NCI-H2107 treated with DMSO at 0.1 percent for 48 hours (cell line): ENCODE results near the gene SYT14.
"Not testable (repeated sequence)": the region's sequence is repeated elsewhere in the genome, so short reads cannot be mapped to it uniquely, and the experiment has no call there.

Experiments
- DNase-seq: peaks from one replicate; lab custom pipeline; 2025; ENCODE audit not compliant: unreplicated experiment; lab: John Stamatoyannopoulos, UW

The SYT14 gene

GRCh38 chr1:209937996-209938959, at the start of gene SYT14:
Gene SYT14, plus strand, starts transcription at chr1:209938217. Its CDS starts 48 bp downstream, at chr1:209938265.
- peak; percentile 83 for DNase-seq

GRCh38 chr1:209888291-209889076, 49.5 kb upstream of the SYT14 start:
- DNase-seq: not testable (repeated sequence)

GRCh38 chr1:209889077-209889418, 49.0 kb upstream of the SYT14 start:
- DNase-seq: no peak

- no peak for DNase-seq
Observed at GRCh38 chr1:209890641-209891330, 47.2 kb upstream of the SYT14 start.

DNA sequence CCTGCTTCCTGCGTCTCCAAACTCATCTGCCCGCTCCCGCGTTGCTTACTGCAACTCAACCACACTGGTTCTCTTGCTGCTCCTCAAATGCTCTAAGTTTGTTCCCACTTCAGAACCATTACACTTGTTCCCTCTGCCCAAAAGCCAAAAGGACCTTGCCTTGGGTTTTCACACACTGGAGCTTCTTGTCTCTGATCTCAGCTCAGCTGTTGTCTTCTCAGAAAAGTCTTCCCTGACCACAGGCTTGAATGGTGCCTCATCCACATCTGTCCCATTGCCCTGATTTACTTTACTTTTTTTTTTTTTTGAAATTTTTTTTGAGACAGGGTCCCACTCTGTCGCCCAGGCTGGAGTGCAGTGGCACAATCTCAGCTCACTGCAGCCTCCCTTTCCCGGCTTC, 44.3 kb upstream of the SYT14 start:
- no peak for DNase-seq

DNA sequence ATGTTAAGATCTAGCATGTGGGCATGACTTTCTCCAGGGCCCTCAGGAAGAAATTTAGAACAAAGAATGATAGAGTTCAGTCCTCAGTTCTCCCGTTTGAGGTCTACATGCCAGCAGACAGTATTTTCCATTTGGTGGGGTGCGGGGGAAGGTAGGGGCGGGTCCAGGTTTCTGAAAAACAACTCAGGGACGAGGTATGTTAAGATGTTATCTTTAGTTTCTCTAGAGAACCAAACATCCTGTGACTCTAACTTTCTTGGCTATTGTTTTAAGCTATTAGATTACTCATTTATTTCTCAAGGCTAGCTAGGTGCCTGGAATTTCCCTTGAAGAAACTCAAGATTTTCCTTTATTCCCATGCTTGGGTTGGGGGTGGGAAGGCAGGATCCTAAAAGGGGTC, 42.3 kb upstream of the SYT14 start:
- DNase-seq: no peak

DNA sequence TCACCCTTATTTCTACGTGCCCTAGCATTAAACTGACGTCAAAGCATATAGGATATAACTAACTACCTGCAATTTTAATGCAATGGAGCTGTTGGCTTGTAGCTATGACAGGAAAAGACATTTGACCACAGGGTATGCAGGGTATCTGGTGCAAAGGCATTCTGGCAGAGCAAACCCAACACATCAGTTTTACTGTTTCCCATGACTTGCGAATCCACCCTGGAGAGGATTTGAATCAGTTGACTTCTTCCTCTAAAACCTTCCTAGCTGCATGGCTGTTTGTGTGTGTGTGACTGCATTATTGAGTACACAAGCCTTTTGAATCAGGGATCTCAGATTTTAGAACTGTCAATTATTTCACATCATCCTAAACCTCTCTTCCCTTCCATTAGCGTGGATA, 41.7 kb upstream of the SYT14 start:
- DNase-seq: no peak

DNA sequence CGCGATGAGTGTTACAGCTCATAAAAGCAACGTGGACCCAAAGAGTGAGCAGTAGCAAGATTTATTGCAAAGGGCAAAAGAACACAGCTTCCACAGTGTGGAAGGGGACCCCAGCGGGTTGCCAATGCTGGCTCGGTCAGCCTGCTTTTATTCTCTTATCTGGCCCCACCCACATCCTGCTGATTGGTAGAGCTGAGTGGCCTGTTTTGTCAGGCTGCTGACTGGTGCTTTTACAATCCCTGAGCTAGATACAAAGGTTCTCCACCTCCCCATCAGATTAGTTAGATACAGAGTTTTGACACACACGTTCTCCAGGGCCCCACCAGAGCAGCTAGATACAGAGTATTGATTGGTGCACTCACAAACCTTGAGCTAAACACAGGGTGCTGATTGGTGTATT, 39.7 kb upstream of the SYT14 start:
- not testable (repeated sequence) for DNase-seq

GRCh38 chr1:209898851-209899250, 39.2 kb upstream of the SYT14 start:
- DNase-seq: not testable (repeated sequence)

DNA sequence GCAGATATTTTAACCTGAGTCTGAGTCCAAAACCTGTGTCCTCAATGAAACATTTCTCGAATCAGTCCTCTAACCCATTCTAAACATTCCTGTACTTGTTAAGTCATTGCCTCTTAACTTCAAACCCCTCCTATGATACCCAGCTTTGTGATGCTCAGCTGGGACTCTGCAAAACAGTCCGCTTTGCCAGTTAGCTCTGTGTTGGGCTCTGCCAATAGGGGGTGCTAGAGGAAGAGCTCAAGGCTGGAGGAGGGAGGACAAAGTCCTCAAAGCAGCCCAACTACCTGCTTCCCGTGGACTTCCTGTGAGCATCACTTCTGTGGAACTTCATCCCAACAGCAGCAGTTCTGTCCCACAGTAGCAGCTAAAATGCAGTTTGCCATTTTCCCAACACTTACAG, 38.1 kb upstream of the SYT14 start:
- no peak for DNase-seq

DNA sequence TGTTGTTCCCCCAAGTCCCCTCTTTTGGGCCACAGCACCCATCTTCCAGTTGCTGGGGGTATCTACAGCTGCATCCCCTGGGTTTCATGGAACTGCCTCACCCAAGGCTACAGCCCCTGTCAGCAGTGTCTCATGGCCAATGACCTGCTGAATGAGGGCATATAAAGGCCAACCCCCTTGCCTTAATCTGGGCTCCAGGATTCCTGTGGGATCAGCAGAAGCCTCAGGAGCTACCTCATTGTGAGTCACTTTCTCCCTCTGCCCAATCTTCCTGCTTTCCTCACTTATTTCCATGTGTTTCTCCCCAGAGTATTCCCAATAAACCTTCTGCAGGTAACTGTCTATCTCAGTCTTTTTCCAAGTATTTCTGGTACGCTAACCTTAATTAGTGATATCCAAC, 37.3 kb upstream of the SYT14 start:
- DNase-seq: no peak

- DNase-seq: no peak
Observed at GRCh38 chr1:209901211-209901610, 36.8 kb upstream of the SYT14 start.

- DNase-seq: not testable (repeated sequence)
Observed at GRCh38 chr1:209904774-209905173, 33.2 kb upstream of the SYT14 start.

DNA sequence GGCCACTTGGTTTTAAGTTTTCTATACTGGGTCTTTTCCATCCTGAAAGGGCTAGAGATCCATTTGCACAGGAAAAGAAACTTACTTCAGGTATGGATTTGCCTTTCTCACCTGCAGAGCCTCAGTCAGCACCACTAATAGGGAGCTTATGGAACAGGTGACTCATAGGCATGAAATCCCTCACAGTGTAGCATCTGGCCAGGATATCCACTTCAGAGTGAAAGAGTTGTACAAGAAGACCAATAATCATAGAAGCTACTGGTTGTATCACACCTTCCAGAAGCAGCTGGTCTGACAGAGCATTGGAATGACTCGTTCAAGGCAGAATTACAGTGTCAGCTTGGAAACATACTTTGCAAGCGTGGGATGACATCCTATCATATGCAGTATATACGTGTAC, 26.3 kb upstream of the SYT14 start:
- no peak for DNase-seq

DNA sequence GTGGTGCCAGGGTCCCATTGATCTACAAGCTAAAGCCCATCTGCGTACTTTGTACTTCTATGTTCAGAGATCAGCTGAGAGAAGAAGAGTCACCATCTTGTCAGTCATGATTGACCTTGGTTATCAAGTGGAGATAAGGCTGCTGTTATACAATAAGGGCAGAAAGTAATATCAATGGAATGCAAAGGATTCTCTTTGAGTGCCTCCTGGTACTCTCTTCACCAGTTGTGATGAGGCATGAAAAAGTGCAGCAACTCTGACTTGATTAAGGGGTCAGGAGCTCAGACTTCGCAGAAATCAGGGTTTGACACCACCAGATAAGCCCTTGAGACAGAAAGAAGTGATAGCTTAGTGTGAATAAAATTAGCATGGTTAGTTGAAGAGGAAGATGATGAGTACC, 25.7 kb upstream of the SYT14 start:
- no peak for DNase-seq

DNA sequence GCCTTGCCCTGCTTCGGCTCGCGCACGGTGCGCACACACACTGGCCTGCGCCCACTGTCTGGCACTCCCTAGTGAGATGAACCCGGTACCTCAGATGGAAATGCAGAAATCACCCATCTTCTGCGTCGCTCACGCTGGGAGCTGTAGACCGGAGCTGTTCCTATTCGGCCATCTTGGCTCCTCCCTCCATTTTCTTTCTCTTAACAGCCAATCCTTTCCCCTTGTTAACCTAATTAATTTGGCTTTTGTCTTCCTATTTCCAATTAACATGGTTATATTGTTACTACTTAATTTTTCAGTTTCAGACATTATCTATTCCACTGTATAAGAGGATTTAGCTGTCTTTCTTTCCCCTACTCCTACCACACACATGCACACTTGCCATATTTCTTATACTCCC, 18.4 kb upstream of the SYT14 start:
- not testable (repeated sequence) for DNase-seq

- DNase-seq: no peak
Observed at GRCh38 chr1:209920844-209921243, 17.2 kb upstream of the SYT14 start.

DNA sequence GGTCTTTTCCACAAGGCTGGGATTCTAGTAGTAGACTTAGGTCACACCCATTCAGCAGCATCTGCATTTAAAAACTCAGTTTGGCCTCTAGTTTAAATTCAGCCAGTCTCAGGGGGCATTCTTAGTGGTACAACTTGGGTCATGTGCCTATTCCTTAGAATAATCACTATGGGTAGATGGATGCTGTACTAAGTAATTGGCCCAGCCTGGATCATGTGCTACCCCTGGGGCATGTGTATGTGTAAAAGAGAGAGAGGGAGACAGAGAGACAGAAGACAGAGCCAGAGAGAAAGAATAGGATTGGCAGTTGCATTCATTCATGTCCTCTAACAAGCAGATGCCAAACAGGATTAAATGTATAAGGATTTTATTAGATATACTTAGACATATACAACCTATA, 13.6 kb upstream of the SYT14 start:
- no peak for DNase-seq

DNA sequence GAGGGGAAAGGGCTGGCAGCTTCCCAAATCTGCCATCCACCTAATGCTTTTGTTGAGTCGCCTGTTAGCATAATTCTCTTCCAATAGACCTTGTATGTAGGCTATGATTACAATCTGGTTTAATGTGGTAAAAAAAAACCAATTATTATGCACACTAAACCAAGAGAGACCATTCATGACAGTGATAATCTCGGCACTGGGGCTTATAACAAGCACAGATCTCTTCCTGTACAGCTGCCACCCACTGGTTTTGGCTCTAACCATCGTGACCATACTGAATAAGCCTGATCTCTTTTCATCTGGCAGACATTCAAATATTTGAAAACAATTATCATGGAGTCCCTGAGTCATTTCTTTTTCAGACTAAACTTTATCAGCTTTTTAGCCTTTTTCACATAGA, 12.0 kb upstream of the SYT14 start:
- peak; percentile 98 for DNase-seq

- no peak for DNase-seq
Observed at GRCh38 chr1:209927466-209927865, 10.6 kb upstream of the SYT14 start.

DNA sequence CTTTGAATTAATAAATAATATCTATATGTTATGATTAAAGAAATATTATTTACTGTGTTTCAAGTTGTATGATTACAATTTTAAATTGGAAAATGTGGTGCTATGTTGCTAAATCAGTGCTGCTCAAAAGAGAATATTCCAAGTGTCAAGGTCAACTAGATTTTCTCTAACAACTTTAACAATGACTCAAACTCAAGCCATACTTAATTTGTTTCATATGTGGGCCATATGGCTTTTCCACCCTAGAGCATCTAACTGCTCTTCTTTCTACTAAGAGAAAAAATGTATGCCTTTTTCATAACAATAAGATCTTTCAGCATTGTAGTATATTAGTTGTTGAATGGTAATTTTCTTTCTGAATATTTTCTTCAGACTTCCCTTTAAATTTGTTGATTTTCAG, 8.3 kb upstream of the SYT14 start:
- DNase-seq: no peak

- no peak for DNase-seq
Observed at GRCh38 chr1:209931141-209931540, 6.9 kb upstream of the SYT14 start.
